T follicular helper cell (primary cell): ENCODE data around the gene GBA2.

Source experiments
- DNase-seq: peaks from one replicate; pipeline ENCODE4 v3.0.0-alpha.2; 2020; ENCODE audit warnings: low read depth

The GBA2 gene

GRCh38 chr9:35691334-35691650, 57.7 kb downstream of the GBA2 start:
- no peak for DNase-seq

GRCh38 chr9:35690614-35691333, 58.3 kb downstream of the GBA2 start:
- DNase-seq: peak; percentile 6

GRCh38 chr9:35690294-35690613, 58.8 kb downstream of the GBA2 start:
- no peak for DNase-seq

GRCh38 chr9:35689542-35690293, 59.3 kb downstream of the GBA2 start, which contains the start of gene TPM2:
TPM2 (minus strand) TSS chr9:35689925; CDS start chr9:35689817, 108 bp downstream.
- DNase-seq: no peak

- no peak for DNase-seq
These were observed 60.2 kb downstream of the GBA2 start for GRCh38 chr9:35688558-35689541.

GRCh38 chr9:35687972-35688557, 61.0 kb downstream of the GBA2 start:
- no peak for DNase-seq

- no peak for DNase-seq
These were observed 61.7 kb downstream of the GBA2 start for GRCh38 chr9:35687306-35687705.
